Mesendoderm (in vitro differentiated cells): ENCODE measurements around the gene SLC25A48.

Experiments
- DNase-seq: peaks from one replicate; pipeline ENCODE4 v3.0.0; 2013
- H2AK5ac ChIP-seq: 2 replicates; pipeline ENCODE4 v1.6.1; 2013; ENCODE audit warnings: low read length, inconsistent platforms
- H2BK120ac ChIP-seq: 2 replicates; pipeline ENCODE4 v1.6.1; 2013; ENCODE audit warnings: low read depth, mild to moderate bottlenecking, low read length, moderate library complexity, mixed read lengths
- H2BK15ac ChIP-seq: replicated peaks from 2 replicates; pipeline ENCODE4 v1.6.1; 2013; ENCODE audit warnings: low read depth, mild to moderate bottlenecking, moderate library complexity
- H2BK5ac ChIP-seq: 2 replicates; pipeline ENCODE4 v1.6.1; 2013; ENCODE audit warnings: low read length, inconsistent platforms
- H3K18ac ChIP-seq: 2 replicates; pipeline ENCODE4 v1.6.1; 2013; ENCODE audit warnings: mild to moderate bottlenecking, low read length, mixed read lengths
- H3K23ac ChIP-seq: one replicate; pipeline ENCODE4 v1.6.1; 2013; ENCODE audit warnings: low read length
- H3K27ac ChIP-seq: 2 replicates; pipeline ENCODE4 v1.5.1; 2013; ENCODE audit warnings: low read depth, mild to moderate bottlenecking, inconsistent platforms, low read length, moderate library complexity
- H3K27me3 ChIP-seq: 2 replicates; pipeline ENCODE4 v1.6.1; 2013; ENCODE audit warnings: low read length, control low read depth, mild to moderate bottlenecking, inconsistent platforms; ENCODE audit not compliant: insufficient read depth, poor library complexity
- H3K36me3 ChIP-seq: 2 replicates; pipeline ENCODE4 v1.6.1; 2013; ENCODE audit warnings: low read length, inconsistent platforms; ENCODE audit not compliant: control insufficient read depth, insufficient read depth
- H3K4ac ChIP-seq: one replicate; pipeline ENCODE4 v1.6.1; 2013; ENCODE audit warnings: low read depth, mild to moderate bottlenecking, low read length, moderate library complexity
- H3K4me1 ChIP-seq: 2 replicates; pipeline ENCODE4 v1.6.1; 2013; ENCODE audit warnings: low read depth, low read length, inconsistent platforms; ENCODE audit not compliant: control insufficient read depth
- H3K4me2 ChIP-seq: 2 replicates; pipeline ENCODE4 v1.6.1; 2013; ENCODE audit warnings: low read length
- H3K4me3 ChIP-seq: 2 replicates; pipeline ENCODE4 v1.5.1; 2013; ENCODE audit warnings: mild to moderate bottlenecking, low read length
- H3K56ac ChIP-seq: one replicate; pipeline ENCODE4 v1.6.1; 2013; ENCODE audit warnings: low read length
- H3K79me1 ChIP-seq: 2 replicates; pipeline ENCODE4 v1.6.1; 2013; ENCODE audit warnings: low read length, inconsistent platforms
- H3K79me2 ChIP-seq: 2 replicates; pipeline ENCODE4 v1.6.1; 2013; ENCODE audit warnings: mild to moderate bottlenecking, low read length; ENCODE audit not compliant: control insufficient read depth, insufficient read depth
- H3K9ac ChIP-seq: 2 replicates; pipeline ENCODE4 v1.6.1; 2013; ENCODE audit warnings: low read length, inconsistent platforms
- H4K5ac ChIP-seq: one replicate; pipeline ENCODE4 v1.6.1; 2013; ENCODE audit warnings: low read length
- H4K8ac ChIP-seq: one replicate; pipeline ENCODE4 v1.6.1; 2013; ENCODE audit warnings: low read depth, mild to moderate bottlenecking, control low read depth, low read length, moderate library complexity
- WGBS: extraction: QIAGEN DNeasy Blood & Tissue Kit; methylation state at CpG from one replicate; pipeline ENCODE4 v1.1.7; 2013; ENCODE audit warnings: low lambda C conversion rate, missing lambda C conversion rate; ENCODE audit not compliant: insufficient coverage; ENCODE audit errors: extremely low coverage; 5-methylcytosine and 5-hydroxymethylcytosine counted together

SLC25A48 gene

GRCh38 chr5:135921388-135921787, 86.9 kb downstream of the SLC25A48 start:
- Histone ChIP-seq H3K79me2 (no peaks in the 10 kb centered on the region), H3K4me3 (no peak overlapping the region), H3K4ac (no peak overlapping the region), H3K36me3 (no peaks in the 10 kb centered on the region), H3K18ac (no peak overlapping the region), H2AK5ac (no peak overlapping the region), H2BK120ac (no peak overlapping the region), H3K4me2 (no peak overlapping the region), H3K27me3 (no peaks in the 10 kb centered on the region), H3K56ac (no peak overlapping the region), H4K5ac (no peak overlapping the region), H3K9ac (no peak overlapping the region), H2BK15ac (no peak overlapping the region), H3K23ac (no peak overlapping the region), H4K8ac (no peak overlapping the region), H3K4me1 (no peaks in the 10 kb centered on the region), H3K27ac (no peak overlapping the region), H2BK5ac (no peak overlapping the region), H3K79me1 (no peaks in the 10 kb centered on the region)
- WGBS, result no CpG with 5 or more reads among the region's 1 CpG
- DNase-seq, result no peak

- H3K18ac ChIP-seq, result no peak overlapping the region
- H3K27me3 ChIP-seq, result peaks cover 18% of the 10 kb centered on the region
Measured at GRCh38 chr5:135930029-135930948, 95.8 kb downstream of the SLC25A48 start.

DNA sequence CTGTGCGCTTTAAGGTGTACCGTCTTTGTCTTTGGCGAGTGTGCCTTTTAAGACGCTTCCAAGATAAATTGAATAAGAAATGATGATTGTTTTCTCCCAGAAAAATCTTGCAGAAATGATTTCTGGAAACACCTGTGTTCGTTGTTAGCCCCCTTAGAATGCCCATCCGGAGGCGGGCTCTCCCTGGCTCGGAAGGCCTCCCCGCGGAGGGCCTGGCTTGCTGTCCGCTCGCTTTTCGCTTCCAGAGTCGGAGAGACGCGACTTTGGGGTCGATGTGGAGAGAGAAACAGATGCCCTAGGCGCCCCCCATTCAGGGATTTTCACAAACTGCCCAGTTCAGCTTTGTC, 96.5 kb downstream of the SLC25A48 start:
- Histone ChIP-seq H3K79me1 (no peaks in the 10 kb centered on the region), H2BK120ac (no peak overlapping the region), H3K4me2 (peak overlapping the region; percentile 52), H3K27ac (no peak overlapping the region), H3K18ac (no peak overlapping the region), H3K9ac (no peak overlapping the region), H3K4me3 (no peak overlapping the region), H3K79me2 (no peaks in the 10 kb centered on the region), H3K4ac (no peak overlapping the region), H3K4me1 (no peaks in the 10 kb centered on the region), H4K5ac (no peak overlapping the region), H3K56ac (no peak overlapping the region), H3K36me3 (no peaks in the 10 kb centered on the region), H2AK5ac (no peak overlapping the region), H3K23ac (no peak overlapping the region), H2BK15ac (no peak overlapping the region), H4K8ac (no peak overlapping the region), H3K27me3 (peaks cover 18% of the 10 kb centered on the region), H2BK5ac (no peak overlapping the region)
- DNase-seq, result no peak
- WGBS, result no CpG with 5 or more reads among the region's 18 CpGs

More at GRCh38 chr5:135930029-135930948, 95.8 kb downstream of the SLC25A48 start:
- H2BK120ac ChIP-seq, result no peak overlapping the region
- H3K4ac ChIP-seq, result no peak overlapping the region
- H3K79me2 ChIP-seq, result no peaks in the 10 kb centered on the region
- H4K8ac ChIP-seq, result no peak overlapping the region
- peak overlapping the region; percentile 44 for H3K56ac ChIP-seq
- H3K9ac ChIP-seq, result peak overlapping the region; percentile 47
- H4K5ac ChIP-seq, result no peak overlapping the region
- H3K27ac ChIP-seq, result no peak overlapping the region
- WGBS, result no CpG with 5 or more reads among the region's 99 CpGs
- H3K23ac ChIP-seq, result no peak overlapping the region
- DNase-seq, result peak; percentile 67
- H2AK5ac ChIP-seq, result no peak overlapping the region
- H3K4me3 ChIP-seq, result no peak overlapping the region
- H3K4me1 ChIP-seq, result no peaks in the 10 kb centered on the region
- H3K36me3 ChIP-seq, result no peaks in the 10 kb centered on the region
- no peak overlapping the region for H2BK15ac ChIP-seq
- no peaks in the 10 kb centered on the region for H3K79me1 ChIP-seq
- H3K4me2 ChIP-seq, result peak overlapping the region; percentile 52
- H2BK5ac ChIP-seq, result no peak overlapping the region

DNA sequence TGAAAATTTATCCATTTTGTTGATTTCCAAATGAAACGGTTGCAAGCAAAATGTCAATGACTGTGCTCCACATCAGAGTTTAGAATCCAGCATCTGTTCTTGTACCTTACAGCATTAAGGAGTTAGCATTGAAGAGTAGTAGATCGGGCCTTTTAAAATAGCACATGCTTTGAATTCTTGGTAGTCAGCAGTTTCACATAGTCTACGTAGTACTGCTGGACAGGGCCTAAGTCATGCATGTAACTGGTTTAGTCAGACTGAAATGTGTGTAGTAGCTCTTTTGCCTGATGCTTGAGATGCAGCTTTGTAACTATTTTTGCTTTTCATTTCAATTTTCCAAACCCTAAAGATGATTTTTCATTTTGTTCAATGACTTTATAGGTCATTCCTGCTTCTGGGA, 100.5 kb downstream of the SLC25A48 start:
- no peak overlapping the region for H4K5ac ChIP-seq
- no peak overlapping the region for H3K4me3 ChIP-seq
- no peak overlapping the region for H2BK120ac ChIP-seq
- no peak overlapping the region for H4K8ac ChIP-seq
- H2BK15ac ChIP-seq, result no peak overlapping the region
- H3K18ac ChIP-seq, result no peak overlapping the region
- H3K27ac ChIP-seq, result no peak overlapping the region
- no peak overlapping the region for H3K23ac ChIP-seq
- no peak overlapping the region for H2AK5ac ChIP-seq
- no peaks in the 10 kb centered on the region for H3K79me1 ChIP-seq
- no peaks in the 10 kb centered on the region for H3K4me1 ChIP-seq
- H3K56ac ChIP-seq, result no peak overlapping the region
- peaks cover 18% of the 10 kb centered on the region for H3K27me3 ChIP-seq
- no peak overlapping the region for H2BK5ac ChIP-seq
- no peak for DNase-seq
- no peak overlapping the region for H3K9ac ChIP-seq
- no peak overlapping the region for H3K4ac ChIP-seq
- H3K79me2 ChIP-seq, result no peaks in the 10 kb centered on the region
- WGBS, result no CpG with 5 or more reads among the region's 3 CpGs
- no peak overlapping the region for H3K4me2 ChIP-seq
- H3K36me3 ChIP-seq, result no peaks in the 10 kb centered on the region

DNA sequence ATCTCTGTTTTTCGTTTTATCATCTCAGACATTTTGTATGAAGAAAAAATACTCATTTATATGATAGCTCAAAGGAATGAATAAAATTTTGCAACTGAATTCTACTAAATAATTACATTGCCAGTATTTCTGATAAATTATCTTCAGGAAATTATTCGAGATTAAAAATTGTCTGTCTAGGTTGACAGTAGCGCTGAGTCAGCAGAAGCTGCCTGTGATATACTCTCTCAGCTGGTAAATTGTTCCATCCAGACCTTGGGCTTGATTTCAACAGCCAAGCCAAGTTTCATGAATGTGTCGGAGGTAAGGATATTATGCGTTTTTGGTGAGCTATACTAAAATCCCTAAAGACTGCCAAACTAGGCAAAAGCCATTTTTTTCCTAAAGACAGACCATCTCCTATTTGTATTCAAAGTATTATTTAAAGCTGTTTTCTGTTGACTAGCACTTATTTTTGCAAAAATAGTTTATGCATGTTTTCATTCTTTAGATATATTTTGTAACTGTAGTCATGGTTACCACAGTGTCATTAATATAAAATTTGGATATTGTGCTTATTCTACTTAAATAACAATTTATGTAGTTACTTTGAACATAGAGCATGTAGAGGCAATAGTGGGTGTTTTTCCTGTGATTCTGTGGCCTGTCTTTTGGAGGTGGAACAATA, 102.9 kb downstream of the SLC25A48 start:
- H3K79me1 ChIP-seq, result no peaks in the 10 kb centered on the region
- H3K36me3 ChIP-seq, result no peaks in the 10 kb centered on the region
- WGBS, result no CpG with 5 or more reads among the region's 5 CpGs
- no peak overlapping the region for H2AK5ac ChIP-seq
- H2BK15ac ChIP-seq, result no peak overlapping the region
- H3K56ac ChIP-seq, result no peak overlapping the region
- H3K4me3 ChIP-seq, result no peak overlapping the region
- no peak overlapping the region for H3K18ac ChIP-seq
- no peak overlapping the region for H2BK120ac ChIP-seq
- H3K23ac ChIP-seq, result no peak overlapping the region
- H3K27ac ChIP-seq, result no peak overlapping the region
- H3K4ac ChIP-seq, result no peak overlapping the region
- H4K5ac ChIP-seq, result no peak overlapping the region
- no peaks in the 10 kb centered on the region for H3K4me1 ChIP-seq
- no peak overlapping the region for H4K8ac ChIP-seq
- H3K9ac ChIP-seq, result no peak overlapping the region
- no peak overlapping the region for H3K4me2 ChIP-seq
- peaks cover 2% of the 10 kb centered on the region for H3K27me3 ChIP-seq
- no peak overlapping the region for H2BK5ac ChIP-seq
- H3K79me2 ChIP-seq, result no peaks in the 10 kb centered on the region
- no peak for DNase-seq
